ENCODE data around the gene ACKR3.

The ACKR3 gene

GRCh38 chr2:236570081-236570868 lies 650 bp downstream of the ACKR3 start:
- DNase-seq (ENCODE audit: low read depth): no peak

- no peak for DNase-seq (ENCODE audit: low read depth)
Measured at GRCh38 chr2:236571145-236571544, 1.5 kb downstream of the ACKR3 start.

DNA sequence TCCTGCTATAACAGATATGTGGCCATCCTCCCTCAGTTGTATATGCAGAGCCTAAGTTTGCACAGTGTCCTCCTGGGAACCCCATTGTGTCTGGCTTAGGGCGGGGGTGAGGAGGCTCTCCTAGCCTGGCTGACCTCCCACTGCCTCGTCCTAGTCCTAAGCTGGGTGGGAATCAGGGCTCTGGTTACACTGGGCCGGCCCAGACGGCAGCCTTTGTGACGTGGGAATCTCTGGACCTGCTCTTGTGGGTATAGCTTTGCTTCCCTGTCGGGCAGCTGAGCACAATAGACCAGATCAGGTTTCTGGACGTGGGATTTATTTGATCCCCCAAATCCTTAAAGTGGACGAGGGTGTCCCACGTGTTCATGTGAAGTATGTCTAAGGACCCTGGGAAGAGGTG lies 2.9 kb downstream of the ACKR3 start:
- DNase-seq (ENCODE audit: low read depth): no peak

DNA sequence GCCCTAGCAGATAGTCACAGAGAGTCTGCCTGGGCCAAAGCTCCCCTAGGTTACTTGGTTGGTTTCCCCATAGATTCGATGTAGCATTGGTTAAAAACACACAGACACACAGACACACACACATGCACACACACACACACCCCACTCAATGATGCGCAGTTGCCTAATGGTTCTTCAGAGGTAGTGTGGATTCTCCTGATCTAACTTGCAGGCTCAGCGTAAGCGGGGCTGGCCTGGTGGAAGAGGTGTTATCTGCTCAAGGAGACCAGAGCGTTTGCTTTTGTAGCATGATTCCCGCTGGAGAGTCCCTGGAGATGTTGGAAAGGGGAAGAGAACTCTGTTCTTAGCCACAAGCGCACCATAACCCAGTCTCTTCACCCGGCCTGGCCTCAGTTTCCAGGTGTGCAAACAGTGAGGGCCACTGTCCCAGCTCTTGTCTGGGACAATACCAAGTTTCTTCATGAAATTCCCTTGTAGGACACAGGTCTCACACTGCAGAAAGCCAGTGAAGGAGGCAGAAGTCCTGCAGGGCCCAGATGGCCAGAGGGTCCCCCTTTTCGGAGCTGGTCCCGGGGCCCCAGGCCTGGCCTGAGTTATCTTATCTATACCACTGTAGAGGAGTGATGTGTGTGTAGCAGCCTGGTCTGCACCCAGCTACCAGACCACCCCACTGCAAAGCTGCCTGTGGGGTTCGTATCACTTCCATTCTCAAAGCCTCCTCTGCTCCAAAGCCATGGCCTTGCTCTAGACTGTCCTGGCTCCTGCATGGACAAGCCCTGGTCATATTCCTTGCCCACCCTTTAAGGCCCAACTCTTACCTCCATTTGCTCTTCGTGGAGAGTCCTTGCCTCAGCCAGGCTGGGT lies 3.7 kb downstream of the ACKR3 start:
- DNase-seq (ENCODE audit: low read depth): no peak

GRCh38 chr2:236574000-236574399 lies 4.4 kb downstream of the ACKR3 start:
- no peak for DNase-seq (ENCODE audit: low read depth)

GRCh38 chr2:236574424-236575145 lies 5.0 kb downstream of the ACKR3 start:
- no peak for DNase-seq (ENCODE audit: low read depth)

DNA sequence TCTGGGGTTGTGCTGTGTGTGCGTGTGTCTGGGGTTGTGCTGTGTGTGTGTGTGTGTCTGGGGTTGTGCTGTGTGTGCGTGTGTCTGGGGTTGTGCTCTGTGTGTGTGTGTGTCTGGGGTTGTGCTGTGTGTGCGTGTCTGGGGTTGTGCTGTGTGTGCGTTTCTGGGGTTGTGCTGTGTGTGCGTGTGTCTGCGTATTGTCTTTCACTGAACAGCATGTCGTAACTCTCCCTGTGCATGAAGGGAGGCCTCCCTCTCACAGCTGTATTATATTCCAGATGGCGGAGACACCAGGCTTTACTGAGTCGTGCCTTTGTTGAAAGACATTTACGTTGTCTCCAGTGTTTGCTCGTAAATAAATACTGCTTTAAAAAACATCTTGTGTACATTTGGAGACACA lies 5.9 kb downstream of the ACKR3 start:
- DNase-seq (ENCODE audit: low read depth): no peak

DNA sequence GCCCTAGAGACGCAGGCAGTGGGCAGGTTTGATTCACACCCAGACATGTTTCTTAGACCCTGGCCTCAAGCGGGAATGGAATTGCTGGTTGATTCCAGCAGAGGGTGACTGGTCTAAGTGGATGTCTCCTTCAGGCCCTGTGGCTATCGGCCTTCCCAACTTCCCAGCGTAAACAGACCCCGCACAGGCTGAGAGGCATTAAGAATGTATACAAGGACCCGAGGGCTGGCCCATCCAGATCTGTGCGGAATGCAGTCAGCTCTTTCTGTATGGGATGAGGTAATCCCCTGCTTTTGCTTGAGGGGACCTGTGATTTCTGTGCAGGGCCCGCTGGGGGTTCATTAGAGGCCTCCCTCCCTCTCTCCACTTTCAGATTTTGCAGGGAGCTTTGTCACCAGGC lies 6.5 kb downstream of the ACKR3 start:
- DNase-seq (ENCODE audit: low read depth): no peak

DNA sequence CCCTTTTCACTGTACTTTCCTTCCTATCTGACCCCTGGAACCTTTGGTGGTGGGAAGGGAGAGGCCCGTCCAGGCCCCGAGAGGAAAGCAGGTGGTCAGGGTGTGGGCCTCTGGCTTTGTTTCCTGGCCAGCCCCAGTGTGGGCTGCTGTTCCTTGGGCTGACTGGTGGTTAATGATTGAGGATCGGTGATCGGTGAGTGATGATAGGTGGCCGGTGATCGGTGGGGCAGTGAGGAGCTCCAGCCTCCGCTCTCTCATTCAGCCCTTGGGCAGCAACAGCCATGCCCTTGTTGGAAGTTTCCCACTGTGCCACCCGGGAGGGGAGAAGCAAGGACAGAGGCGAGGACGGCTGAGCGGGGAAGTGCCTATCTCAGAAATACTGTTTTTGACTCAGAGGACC lies 7.3 kb downstream of the ACKR3 start:
- DNase-seq (ENCODE audit: low read depth): no peak

- DNase-seq (ENCODE audit: low read depth): no peak
Measured at GRCh38 chr2:236577481-236578410, 8.1 kb downstream of the ACKR3 start.

GRCh38 chr2:236578411-236578846 lies 8.8 kb downstream of the ACKR3 start:
- DNase-seq (ENCODE audit: low read depth): no peak

DNA sequence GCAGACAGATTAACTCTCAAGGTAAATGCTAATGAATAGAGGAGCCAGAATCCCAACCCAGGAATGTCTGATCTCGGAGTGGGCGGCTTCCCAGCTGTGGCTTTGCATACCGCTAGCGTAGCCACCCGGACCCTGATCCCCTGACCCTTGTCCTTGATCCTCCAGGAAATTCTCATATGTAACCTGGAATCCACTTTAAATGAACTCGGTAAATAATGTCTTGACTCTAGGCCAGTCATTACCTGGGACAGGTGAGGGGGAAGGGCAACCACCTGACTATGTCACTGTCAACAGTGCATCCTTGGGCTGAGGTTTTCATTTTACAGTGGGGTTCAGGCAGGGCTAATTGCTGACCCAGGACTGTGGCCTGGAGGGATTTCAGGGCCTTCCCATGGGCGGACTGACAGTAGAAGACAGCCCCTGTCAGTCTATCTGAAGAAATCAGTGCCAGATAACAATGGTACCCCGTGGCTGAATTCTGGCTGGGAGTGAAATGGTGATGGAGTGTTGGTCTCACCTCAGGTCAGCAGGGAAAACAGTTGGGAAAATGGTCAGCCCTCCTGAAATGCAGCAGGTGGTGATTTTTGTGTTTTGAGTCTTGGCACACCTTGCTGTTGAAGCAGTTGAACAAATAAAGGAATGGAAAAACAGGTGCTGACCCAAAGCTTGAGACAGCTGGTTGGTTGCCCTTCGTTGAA lies 9.6 kb downstream of the ACKR3 start:
- no peak for DNase-seq (ENCODE audit: low read depth)

- no peak for DNase-seq (ENCODE audit: low read depth)
Measured at GRCh38 chr2:236579746-236580315, 10.2 kb downstream of the ACKR3 start.

DNA sequence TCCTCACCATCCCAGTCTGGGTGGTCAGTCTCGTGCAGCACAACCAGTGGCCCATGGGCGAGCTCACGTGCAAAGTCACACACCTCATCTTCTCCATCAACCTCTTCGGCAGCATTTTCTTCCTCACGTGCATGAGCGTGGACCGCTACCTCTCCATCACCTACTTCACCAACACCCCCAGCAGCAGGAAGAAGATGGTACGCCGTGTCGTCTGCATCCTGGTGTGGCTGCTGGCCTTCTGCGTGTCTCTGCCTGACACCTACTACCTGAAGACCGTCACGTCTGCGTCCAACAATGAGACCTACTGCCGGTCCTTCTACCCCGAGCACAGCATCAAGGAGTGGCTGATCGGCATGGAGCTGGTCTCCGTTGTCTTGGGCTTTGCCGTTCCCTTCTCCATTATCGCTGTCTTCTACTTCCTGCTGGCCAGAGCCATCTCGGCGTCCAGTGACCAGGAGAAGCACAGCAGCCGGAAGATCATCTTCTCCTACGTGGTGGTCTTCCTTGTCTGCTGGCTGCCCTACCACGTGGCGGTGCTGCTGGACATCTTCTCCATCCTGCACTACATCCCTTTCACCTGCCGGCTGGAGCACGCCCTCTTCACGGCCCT lies 11.2 kb downstream of the ACKR3 start:
- DNase-seq (ENCODE audit: low read depth): no peak

DNA sequence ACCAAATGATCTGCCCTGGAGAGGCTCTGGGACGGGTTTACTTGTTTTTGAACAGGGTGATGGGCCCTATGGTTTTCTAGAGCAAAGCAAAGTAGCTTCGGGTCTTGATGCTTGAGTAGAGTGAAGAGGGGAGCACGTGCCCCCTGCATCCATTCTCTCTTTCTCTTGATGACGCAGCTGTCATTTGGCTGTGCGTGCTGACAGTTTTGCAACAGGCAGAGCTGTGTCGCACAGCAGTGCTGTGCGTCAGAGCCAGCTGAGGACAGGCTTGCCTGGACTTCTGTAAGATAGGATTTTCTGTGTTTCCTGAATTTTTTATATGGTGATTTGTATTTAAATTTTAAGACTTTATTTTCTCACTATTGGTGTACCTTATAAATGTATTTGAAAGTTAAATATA lies 11.9 kb downstream of the ACKR3 start:
- DNase-seq (ENCODE audit: low read depth): no peak

- no peak for DNase-seq (ENCODE audit: low read depth)
Measured at GRCh38 chr2:236582968-236583367, 13.3 kb downstream of the ACKR3 start.

DNA sequence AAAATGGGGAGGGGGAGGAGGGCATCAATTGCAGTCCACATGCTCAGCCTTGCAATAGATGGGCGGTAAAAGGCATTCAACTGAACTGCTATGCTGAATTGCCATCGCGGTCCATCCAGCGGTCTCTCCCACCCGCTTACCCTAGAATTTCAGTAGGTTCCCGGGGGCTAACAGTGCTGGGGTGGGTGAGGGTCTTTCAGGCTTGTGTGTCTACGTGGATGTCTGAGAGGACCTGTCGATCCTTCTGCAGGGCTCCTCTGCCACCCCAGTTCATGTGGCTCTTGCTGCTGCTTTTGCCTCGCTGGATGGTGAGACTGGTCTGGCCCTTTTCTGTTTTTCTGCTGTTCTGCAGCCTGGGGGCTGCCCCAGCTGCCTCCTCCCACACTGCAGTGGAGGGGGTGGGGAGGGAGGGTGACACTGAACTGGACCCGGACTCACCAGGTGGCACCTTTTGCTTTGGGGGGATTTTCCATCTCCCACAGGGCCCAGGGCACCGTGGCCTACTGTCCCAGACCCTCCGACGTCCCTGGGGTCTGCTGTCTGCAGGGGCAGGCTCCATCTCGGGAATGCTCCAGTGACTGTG lies 14.1 kb downstream of the ACKR3 start:
- no peak for DNase-seq (ENCODE audit: low read depth)

DNA sequence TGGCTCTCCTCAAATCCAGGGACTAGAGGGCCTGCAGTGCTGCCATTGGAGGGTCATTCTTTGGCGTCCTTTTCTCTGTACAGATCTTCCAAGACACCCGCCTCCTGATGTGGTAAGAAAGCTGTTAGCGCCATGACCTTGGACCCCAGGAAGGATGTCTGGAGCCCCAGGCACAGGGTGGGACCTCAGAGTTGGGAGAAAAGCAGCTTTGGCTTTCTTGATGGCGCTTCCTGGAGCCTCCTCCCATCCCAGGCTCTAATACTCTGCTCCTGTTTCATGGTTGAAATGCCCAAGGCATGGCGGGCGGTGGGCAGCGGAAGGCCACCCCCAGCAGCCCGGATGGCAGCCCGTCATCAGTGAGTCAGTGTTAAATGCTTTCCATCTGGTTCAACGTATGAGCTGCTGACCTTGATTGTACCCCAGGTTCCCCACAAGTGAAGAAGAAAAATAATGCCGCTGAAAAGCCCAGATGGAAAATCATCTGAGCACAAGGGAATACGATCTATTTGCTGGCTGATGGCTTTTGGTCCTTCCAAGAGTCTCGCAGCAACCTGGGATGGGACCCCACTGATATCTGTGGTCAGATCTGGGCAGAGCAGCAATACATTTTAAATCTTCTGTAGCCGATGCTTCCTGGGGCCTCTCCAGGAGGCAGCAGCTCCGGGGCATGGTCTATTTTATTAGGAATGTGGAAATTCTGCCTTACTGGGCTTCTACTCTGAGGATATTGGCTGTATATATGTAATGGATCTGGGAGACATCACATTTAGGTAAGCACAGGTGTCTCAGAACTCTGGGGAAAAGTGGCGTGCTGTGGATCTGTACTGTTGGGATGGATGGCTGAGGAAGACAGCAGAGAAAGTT lies 15.1 kb downstream of the ACKR3 start:
- no peak for DNase-seq (ENCODE audit: low read depth)

DNA sequence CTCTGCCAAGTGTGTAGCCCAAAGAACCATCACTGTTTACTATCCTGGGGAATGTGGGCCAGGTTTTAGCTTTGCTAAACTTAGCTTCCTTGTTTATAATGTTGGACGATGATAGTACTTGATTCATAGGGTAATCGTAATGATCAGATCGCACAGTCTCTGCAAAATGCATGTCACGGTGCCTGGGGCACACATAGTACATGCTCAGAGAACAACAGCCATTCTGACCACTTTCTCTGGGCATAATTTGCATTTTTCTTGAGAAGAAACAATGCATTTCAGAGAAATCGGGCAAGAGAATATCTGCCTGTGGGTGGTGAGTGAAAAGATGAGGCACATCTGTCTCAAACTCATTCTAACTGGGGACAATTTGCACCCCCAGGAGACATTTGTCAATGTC lies 16.3 kb downstream of the ACKR3 start:
- no peak for DNase-seq (ENCODE audit: low read depth)

Data from stimulated activated CD8-positive, alpha-beta memory T cell treated with anti-CD3 and anti-CD28 coated beads, Interleukin-7, amount 100 ng/mL, for 24 hours (primary cell).